GM23248 (cell line): ENCODE measurements around the gene L3MBTL1.

Experiments
- EZH2 ChIP-seq: fragments of 200-600 bp; sonication (generic); IDR thresholded peaks from 2 replicates; pipeline ENCODE4 v1.6.1; 2018; ENCODE audit warnings: antibody characterized with exemption, mild to moderate bottlenecking; ENCODE audit not compliant: insufficient read depth, poor library complexity, severe bottlenecking
- EZH2phosphoT487 ChIP-seq: fragments of 200-600 bp; sonication (generic); IDR thresholded peaks from 2 replicates; pipeline ENCODE4 v1.6.1; 2018; ENCODE audit warnings: antibody characterized with exemption, moderate library complexity, mild to moderate bottlenecking, low read depth; ENCODE audit not compliant: insufficient read depth

DNA sequence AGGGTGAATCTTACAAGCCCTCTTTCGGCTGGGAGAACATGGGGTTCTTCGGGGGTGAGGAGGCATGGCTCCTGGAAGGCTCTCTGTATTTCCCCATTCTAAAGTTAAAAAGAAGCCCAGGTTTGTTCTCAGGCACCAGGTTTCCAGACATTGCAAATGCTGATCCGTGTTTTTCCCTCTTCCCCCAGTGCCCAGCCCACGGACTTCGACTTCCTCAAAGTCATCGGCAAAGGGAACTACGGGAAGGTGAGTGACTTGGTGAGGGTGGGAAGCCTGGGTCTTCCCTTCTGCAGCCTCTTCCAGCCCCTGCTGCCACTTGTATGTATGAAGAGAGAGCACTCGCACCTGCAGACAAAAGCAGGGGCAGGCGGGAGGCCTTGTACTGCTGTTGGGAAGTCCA is 60.0 kb downstream of the L3MBTL1 start:
- TF ChIP-seq EZH2phosphoT487 (no peak), EZH2 (no peak)
